Trophoblast cell (in vitro differentiated cells and primary cell): Measurements from ENCODE around the gene AGBL4.

Experiments
- DNase-seq, 2 donors: peaks; one replicate each; pipeline ENCODE4 v3.0.0-alpha.2; 2016
- H2AFZ ChIP-seq: 2 replicates; pipeline ENCODE4 v1.6.1; 2013; ENCODE audit warnings: low read length, moderate library complexity, mild to moderate bottlenecking; ENCODE audit not compliant: insufficient read depth, poor library complexity
- H2AK5ac ChIP-seq: 2 replicates; pipeline ENCODE4 v1.6.1; 2013; ENCODE audit warnings: mild to moderate bottlenecking, low read length
- H2BK120ac ChIP-seq: 2 replicates; pipeline ENCODE4 v1.6.1; 2013; ENCODE audit warnings: low read length, mild to moderate bottlenecking, moderate library complexity; ENCODE audit not compliant: insufficient read depth, poor library complexity
- H2BK12ac ChIP-seq: 2 replicates; pipeline ENCODE4 v1.6.1; 2013; ENCODE audit warnings: mild to moderate bottlenecking, low read length, moderate library complexity
- H2BK5ac ChIP-seq: 2 replicates; pipeline ENCODE4 v1.6.1; 2013; ENCODE audit warnings: low read length, low read depth, moderate library complexity, mild to moderate bottlenecking; ENCODE audit not compliant: poor library complexity
- H3K14ac ChIP-seq: 2 replicates; pipeline ENCODE4 v1.6.1; 2013; ENCODE audit warnings: mild to moderate bottlenecking, low read length
- H3K18ac ChIP-seq: 2 replicates; pipeline ENCODE4 v1.6.1; 2013; ENCODE audit warnings: mild to moderate bottlenecking, low read length
- H3K23ac ChIP-seq: 2 replicates; pipeline ENCODE4 v1.6.1; 2013; ENCODE audit warnings: low read length
- H3K27ac ChIP-seq: 2 replicates; pipeline ENCODE4 v1.5.1; 2013; ENCODE audit warnings: low read depth, mild to moderate bottlenecking, inconsistent platforms, low read length, moderate library complexity
- H3K27me3 ChIP-seq: 2 replicates; pipeline ENCODE4 v1.6.1; 2013; ENCODE audit warnings: inconsistent platforms, mild to moderate bottlenecking, low read length, moderate library complexity; ENCODE audit not compliant: insufficient read depth
- H3K36me3 ChIP-seq, 2 experiments: 1 replicate in 1 of 2; 2 replicates in 1 of 2; pipeline ENCODE4 v1.6.1; 2013; ENCODE audit warnings: low read length in 2 of 2, mild to moderate bottlenecking in 2 of 2, moderate library complexity in 1 of 2; ENCODE audit not compliant: insufficient read depth in 2 of 2, control insufficient read depth in 1 of 2
- H3K4ac ChIP-seq: 2 replicates; pipeline ENCODE4 v1.6.1; 2013; ENCODE audit warnings: low read depth, mild to moderate bottlenecking, low read length, moderate library complexity
- H3K4me1 ChIP-seq, 2 experiments: 1 replicate in 1 of 2; 2 replicates in 1 of 2; pipeline ENCODE4 v1.6.1; 2013; ENCODE audit warnings: low read length in 2 of 2, mild to moderate bottlenecking in 2 of 2, moderate library complexity in 1 of 2; ENCODE audit not compliant: insufficient read depth in 2 of 2, control insufficient read depth in 1 of 2
- H3K4me2 ChIP-seq: 2 replicates; pipeline ENCODE4 v1.6.1; 2013; ENCODE audit warnings: inconsistent platforms, mild to moderate bottlenecking, low read length, moderate library complexity
- H3K4me3 ChIP-seq: 2 replicates; pipeline ENCODE4 v1.5.1; 2013; ENCODE audit warnings: mild to moderate bottlenecking, low read depth, low read length, inconsistent platforms
- H3K79me1 ChIP-seq: one replicate; pipeline ENCODE4 v1.6.1; 2013; ENCODE audit warnings: low read length
- H3K79me2 ChIP-seq: 2 replicates; pipeline ENCODE4 v1.6.1; 2013; ENCODE audit warnings: low read length, mild to moderate bottlenecking; ENCODE audit not compliant: control insufficient read depth, insufficient read depth, poor library complexity
- H3K9ac ChIP-seq: 2 replicates; pipeline ENCODE4 v1.6.1; 2013; ENCODE audit warnings: mild to moderate bottlenecking, low read length
- H3K9me3 ChIP-seq: 2 replicates; pipeline ENCODE4 v1.6.1; 2013; ENCODE audit warnings: low read depth, mild to moderate bottlenecking, control low read depth, inconsistent platforms, low read length; ENCODE audit not compliant: insufficient read depth
- H4K12ac ChIP-seq: 2 replicates; pipeline ENCODE4 v1.6.1; 2013; ENCODE audit warnings: low read depth, mild to moderate bottlenecking, low read length, moderate library complexity
- H4K8ac ChIP-seq: 2 replicates; pipeline ENCODE4 v1.6.1; 2013; ENCODE audit warnings: low read depth, mild to moderate bottlenecking, low read length, moderate library complexity
- H4K91ac ChIP-seq: one replicate; pipeline ENCODE4 v1.6.1; 2013; ENCODE audit warnings: low read depth, mild to moderate bottlenecking, low read length, moderate library complexity
- WGBS: extraction: QIAGEN DNeasy Blood & Tissue Kit; methylation state at CpG from one replicate; pipeline ENCODE4 v1.1.7; 2013; ENCODE audit warnings: missing lambda C conversion rate; ENCODE audit not compliant: insufficient read length, insufficient coverage; ENCODE audit errors: extremely low coverage; 5-methylcytosine and 5-hydroxymethylcytosine counted together

AGBL4 gene

GRCh38 chr1:49864581-49864980, 159.2 kb downstream of the AGBL4 start:
- DNase-seq, result no peak
- WGBS, result no CpG with 5 or more reads among the region's 4 CpGs
- no peak overlapping the region for H2BK120ac ChIP-seq
- H2AFZ ChIP-seq, result no peak overlapping the region
- H3K18ac ChIP-seq, result no peak overlapping the region
- H4K12ac ChIP-seq, result no peak overlapping the region
- no peaks in the 10 kb centered on the region for H3K79me1 ChIP-seq
- peaks cover 17% of the 10 kb centered on the region for H3K9me3 ChIP-seq
- no peaks in the 10 kb centered on the region for H3K36me3 ChIP-seq
- no peak overlapping the region for H2AK5ac ChIP-seq
- H3K9ac ChIP-seq, result no peak overlapping the region
- H3K27me3 ChIP-seq, result no peaks in the 10 kb centered on the region
- H3K23ac ChIP-seq, result no peak overlapping the region
- no peak overlapping the region for H4K91ac ChIP-seq
- H3K4me1 ChIP-seq, result no peaks in the 10 kb centered on the region
- H3K79me2 ChIP-seq, result no peaks in the 10 kb centered on the region
- H3K4me2 ChIP-seq, result no peak overlapping the region
- no peak overlapping the region for H2BK5ac ChIP-seq
- no peak overlapping the region for H2BK12ac ChIP-seq
- H3K4me3 ChIP-seq, result no peak overlapping the region
- no peak overlapping the region for H4K8ac ChIP-seq
- H3K4ac ChIP-seq, result no peak overlapping the region
- no peak overlapping the region for H3K14ac ChIP-seq
- H3K27ac ChIP-seq, result no peak overlapping the region

- Histone ChIP-seq H3K4ac (no peak overlapping the region), H3K79me2 (no peaks in the 10 kb centered on the region), H3K14ac (no peak overlapping the region), H2AFZ (no peak overlapping the region), H3K18ac (no peak overlapping the region), H4K8ac (no peak overlapping the region), H3K27ac (no peak overlapping the region), H2BK5ac (no peak overlapping the region), H2BK12ac (no peak overlapping the region), H3K23ac (no peak overlapping the region), H3K36me3 (no peaks in the 10 kb centered on the region), H2AK5ac (no peak overlapping the region), H3K79me1 (no peaks in the 10 kb centered on the region), H3K9me3 (peaks cover 2% of the 10 kb centered on the region), H3K4me3 (no peak overlapping the region), H2BK120ac (no peak overlapping the region), H3K4me2 (no peak overlapping the region), H3K4me1 (no peaks in the 10 kb centered on the region), H3K27me3 (no peaks in the 10 kb centered on the region), H4K91ac (no peak overlapping the region), H4K12ac (no peak overlapping the region), H3K9ac (no peak overlapping the region)
- DNase-seq, result no peak
Measured at GRCh38 chr1:49854741-49855140, 169.0 kb downstream of the AGBL4 start.

- Histone ChIP-seq H4K91ac (no peak overlapping the region), H3K14ac (no peak overlapping the region), H2BK5ac (no peak overlapping the region), H3K4me2 (no peak overlapping the region), H4K8ac (no peak overlapping the region), H4K12ac (no peak overlapping the region), H3K27ac (no peak overlapping the region), H3K9ac (no peak overlapping the region), H3K4me3 (no peak overlapping the region), H2AFZ (no peak overlapping the region), H3K9me3 (peaks cover 34% of the 10 kb centered on the region), H3K36me3 (no peaks in the 10 kb centered on the region), H3K4ac (no peak overlapping the region), H3K18ac (no peak overlapping the region), H2BK12ac (no peak overlapping the region), H3K79me1 (no peaks in the 10 kb centered on the region), H3K23ac (no peak overlapping the region), H2AK5ac (no peak overlapping the region), H2BK120ac (no peak overlapping the region), H3K27me3 (peaks cover 3% of the 10 kb centered on the region), H3K79me2 (no peaks in the 10 kb centered on the region), H3K4me1 (no peaks in the 10 kb centered on the region)
- no peak for DNase-seq
- WGBS, result 100% methylated on average over 1 of the region's 2 CpGs
Measured at GRCh38 chr1:49842596-49842995, 181.2 kb downstream of the AGBL4 start.

GRCh38 chr1:49841767-49842166, 182.0 kb downstream of the AGBL4 start:
- Histone ChIP-seq H2AK5ac (no peak overlapping the region), H2BK120ac (no peak overlapping the region), H3K79me2 (no peaks in the 10 kb centered on the region), H3K14ac (no peak overlapping the region), H2AFZ (no peak overlapping the region), H3K79me1 (no peaks in the 10 kb centered on the region), H3K36me3 (no peaks in the 10 kb centered on the region), H3K4me2 (no peak overlapping the region), H3K4me1 (no peaks in the 10 kb centered on the region), H4K12ac (no peak overlapping the region), H3K9ac (no peak overlapping the region), H3K27ac (no peak overlapping the region), H3K27me3 (peaks cover 3% of the 10 kb centered on the region), H3K9me3 (peaks cover 38% of the 10 kb centered on the region), H3K23ac (no peak overlapping the region), H4K8ac (no peak overlapping the region), H3K18ac (no peak overlapping the region), H3K4me3 (no peak overlapping the region), H4K91ac (no peak overlapping the region), H3K4ac (no peak overlapping the region), H2BK5ac (no peak overlapping the region), H2BK12ac (no peak overlapping the region)
- no CpG with 5 or more reads among the region's 13 CpGs for WGBS
- no peak for DNase-seq
